ENCODE measurements around the gene GOLGA6L1. TPM values are rescaled to one million over a fixed set of nuclear protein-coding genes. Genes with fewer than 3 reads are reported as not detected.

GOLGA6L1 gene
- total and polyA plus RNA-seq, 8 donors: not detected

- FAIRE-seq (no peak), DNase-seq (no peak), ATAC-seq (no peak)
- WGBS, 2 donors: 73 to 78% methylated on average over 7 of the region's 7 CpGs
- Histone ChIP-seq H3K4me1 (no peaks in the 10 kb centered on the region), H3K4me3 (no peak overlapping the region), H3K36me3 (no peaks in the 10 kb centered on the region), H3K27me3 (no peaks in the 10 kb centered on the region), H3K9me3 (no peaks in the 10 kb centered on the region), H3K27ac (no peak overlapping the region)
- intact Hi-C loops (cut with DNase I): no loop called here
- no peak for TF ChIP-seq CTCF (IDR thresholded peaks at IDR 0.05)
Measured at GRCh38 chr15:23079766-23080165, 56.9 kb downstream of the GOLGA6L1 start.

Other genes starting within 250 kb of the GOLGA6L1 start
- gene CYFIP1, start 156.5 kb downstream of the GOLGA6L1 start, total RNA-seq: 10 to 100 TPM; 51.7 to 99.1 (median 66.8) TPM
- gene CYFIP1, start 156.5 kb downstream of the GOLGA6L1 start, polyA plus RNA-seq: 10 to 100 TPM; 21.3 to 29.0 TPM
- 10 to 100 TPM in 1 of 6 donors, 1 to 10 TPM in 5; 7.0 to 10.4 (median 8.1) TPM for gene TUBGCP5, start 97.3 kb downstream of the GOLGA6L1 start, total RNA-seq
- 1 to 10 TPM; 6.0 to 7.4 TPM for gene TUBGCP5, start 97.3 kb downstream of the GOLGA6L1 start, polyA plus RNA-seq
- not detected for gene GOLGA6L26, start 197.4 kb upstream of the GOLGA6L1 start, total RNA-seq
- not detected for gene GOLGA6L26, start 197.4 kb upstream of the GOLGA6L1 start, polyA plus RNA-seq
- gene GOLGA8S, start 217.9 kb upstream of the GOLGA6L1 start, total RNA-seq: 1 to 10 TPM in 3 of 6 donors, under 1 TPM in 3; 0.37 to 1.6 (median 1.1) TPM
- gene GOLGA8S, start 217.9 kb upstream of the GOLGA6L1 start, polyA plus RNA-seq: under 1 TPM; 0.21 to 0.34 TPM